GM23248 (cell line): Measurements from ENCODE around the gene ZNF746.

Experiments
- EZH2 ChIP-seq: fragments of 200-600 bp; sonication (generic); IDR thresholded peaks from 2 replicates; pipeline ENCODE4 v1.6.1; 2018; ENCODE audit warnings: antibody characterized with exemption, mild to moderate bottlenecking; ENCODE audit not compliant: insufficient read depth, poor library complexity, severe bottlenecking
- EZH2phosphoT487 ChIP-seq: fragments of 200-600 bp; sonication (generic); IDR thresholded peaks from 2 replicates; pipeline ENCODE4 v1.6.1; 2018; ENCODE audit warnings: antibody characterized with exemption, moderate library complexity, mild to moderate bottlenecking, low read depth; ENCODE audit not compliant: insufficient read depth

GRCh38 chr7:149490083-149490760, 7.4 kb downstream of the ZNF746 start:
- TF ChIP-seq EZH2: no peak
- TF ChIP-seq EZH2phosphoT487: no peak
